Brain microvascular endothelial cell (primary cell): ENCODE measurements around the gene GCN1.

Experiments used
- DNase-seq: peaks from one replicate; pipeline ENCODE4 v3.0.0-alpha.2; 2020
- H3K27ac ChIP-seq: fragments of 250-450 bp; sonication (Bioruptor Pico); 2 replicates; pipeline ENCODE4 v1.5.1; 2020; ENCODE audit warnings: mild to moderate bottlenecking, moderate library complexity
- H3K27me3 ChIP-seq: fragments of 250-450 bp; sonication (Bioruptor Pico); replicated peaks from 2 replicates; pipeline ENCODE4 v1.5.1; 2020; ENCODE audit warnings: mild to moderate bottlenecking
- H3K36me3 ChIP-seq: fragments of 250-450 bp; sonication (Bioruptor Pico); replicated peaks from 2 replicates; pipeline ENCODE4 v1.5.1; 2020; ENCODE audit warnings: mild to moderate bottlenecking
- H3K4me3 ChIP-seq: 2 replicates; pipeline ENCODE4 v1.5.1; 2011; ENCODE audit warnings: low read depth, mild to moderate bottlenecking, control low read depth, low read length, moderate library complexity
- in situ Hi-C: cut with HindIII; loops from 2 replicates; pipeline ENCODE4 v1.10.0; 2017; ENCODE audit warnings: low sequenced_read_pairs, low pct_ligation_motif_present
- TF ChIP-seq, protein P1 (sequence below): IDR thresholded peaks from 2 replicates; pipeline ENCODE4 v1.5.1; 2011; ENCODE audit warnings: low read depth, mild to moderate bottlenecking, moderate library complexity, low read length, control low read depth, inconsistent platforms; ENCODE audit errors: missing control alignments

GCN1 gene

DNA sequence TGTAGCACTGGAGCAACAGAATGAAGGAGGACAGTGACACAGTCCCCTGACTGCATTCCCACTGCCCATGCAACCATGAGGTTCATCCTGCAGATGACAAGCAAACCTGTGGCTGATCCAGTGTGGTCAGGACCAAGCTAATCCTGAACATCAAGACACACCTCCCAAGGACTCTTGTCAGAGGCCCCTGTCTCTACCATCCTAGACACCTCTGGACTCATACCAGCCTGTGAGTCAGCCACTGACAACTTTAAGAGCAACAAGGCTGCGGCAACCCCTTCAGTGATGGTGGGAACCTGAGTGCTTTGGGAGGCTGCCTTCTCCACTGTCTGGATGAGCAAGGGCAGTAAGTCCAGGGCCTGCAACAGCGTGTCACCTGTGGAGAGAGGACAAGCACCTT, 24.6 kb downstream of the GCN1 start:
- no peak for DNase-seq
- no peak overlapping the region for H3K27ac ChIP-seq
- in situ Hi-C loops = loop anchor here (5.0 kb wide), 1 partner anchor 33 kb away; no protein-coding TSS in a partner anchor
- no peaks in the 10 kb centered on the region for H3K27me3 ChIP-seq
- H3K36me3 ChIP-seq = peaks cover 85% of the 10 kb centered on the region
- H3K4me3 ChIP-seq = no peak overlapping the region
- TF ChIP-seq, protein P1, sequence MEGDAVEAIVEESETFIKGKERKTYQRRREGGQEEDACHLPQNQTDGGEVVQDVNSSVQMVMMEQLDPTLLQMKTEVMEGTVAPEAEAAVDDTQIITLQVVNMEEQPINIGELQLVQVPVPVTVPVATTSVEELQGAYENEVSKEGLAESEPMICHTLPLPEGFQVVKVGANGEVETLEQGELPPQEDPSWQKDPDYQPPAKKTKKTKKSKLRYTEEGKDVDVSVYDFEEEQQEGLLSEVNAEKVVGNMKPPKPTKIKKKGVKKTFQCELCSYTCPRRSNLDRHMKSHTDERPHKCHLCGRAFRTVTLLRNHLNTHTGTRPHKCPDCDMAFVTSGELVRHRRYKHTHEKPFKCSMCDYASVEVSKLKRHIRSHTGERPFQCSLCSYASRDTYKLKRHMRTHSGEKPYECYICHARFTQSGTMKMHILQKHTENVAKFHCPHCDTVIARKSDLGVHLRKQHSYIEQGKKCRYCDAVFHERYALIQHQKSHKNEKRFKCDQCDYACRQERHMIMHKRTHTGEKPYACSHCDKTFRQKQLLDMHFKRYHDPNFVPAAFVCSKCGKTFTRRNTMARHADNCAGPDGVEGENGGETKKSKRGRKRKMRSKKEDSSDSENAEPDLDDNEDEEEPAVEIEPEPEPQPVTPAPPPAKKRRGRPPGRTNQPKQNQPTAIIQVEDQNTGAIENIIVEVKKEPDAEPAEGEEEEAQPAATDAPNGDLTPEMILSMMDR = no peak

DNA sequence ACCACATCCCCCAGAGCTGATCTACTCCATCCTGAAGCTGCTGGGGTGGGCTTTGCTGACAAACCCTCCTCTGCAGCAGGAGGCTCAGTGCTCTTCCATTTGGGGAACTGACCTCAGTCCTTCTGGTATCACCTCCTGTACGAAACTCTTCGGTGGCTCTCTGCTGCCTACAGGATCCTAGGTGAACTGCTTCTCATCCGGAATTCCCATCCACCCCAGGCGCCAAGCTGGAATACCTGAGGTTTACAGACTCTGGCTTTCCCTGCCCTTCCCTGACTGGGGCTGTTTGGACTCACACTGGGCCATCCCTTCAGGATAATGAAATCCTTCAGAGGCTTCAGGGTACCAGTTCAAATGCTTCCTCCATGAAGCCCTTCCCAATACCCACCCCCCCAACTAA, 26.2 kb downstream of the GCN1 start:
- DNase-seq = no peak
- Histone ChIP-seq H3K36me3 (peaks cover 83% of the 10 kb centered on the region), H3K27ac (no peak overlapping the region), H3K27me3 (no peaks in the 10 kb centered on the region), H3K4me3 (no peak overlapping the region)
- TF ChIP-seq, protein P1 = no peak
- in situ Hi-C loops = no loop called here

DNA sequence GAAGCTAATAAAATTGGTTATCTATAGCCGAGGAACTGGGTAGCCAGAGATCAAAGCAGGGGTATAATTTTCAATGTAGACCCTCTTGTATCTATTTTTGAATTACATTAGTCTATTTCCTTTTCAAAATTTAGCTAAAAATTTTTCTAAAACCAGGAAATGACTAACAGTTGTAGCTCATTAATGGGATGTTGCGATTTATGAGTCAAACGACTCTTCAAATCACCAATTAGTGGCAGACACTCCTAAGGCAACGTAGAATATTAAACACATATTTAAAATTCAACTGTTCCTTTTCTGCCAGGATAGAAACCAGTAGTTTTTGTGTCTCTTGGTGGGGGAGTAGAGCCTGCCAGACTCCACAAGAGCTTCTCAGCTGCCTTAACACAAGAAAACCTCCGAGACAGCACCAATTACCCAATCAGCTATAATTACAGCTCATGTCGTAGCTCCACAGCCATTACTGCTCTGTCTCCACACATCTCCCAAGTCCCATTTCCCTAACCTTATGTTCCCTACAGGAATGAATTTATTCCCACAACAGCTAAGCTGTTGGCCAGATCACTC, 26.9 kb downstream of the GCN1 start:
- H3K36me3 ChIP-seq = peaks cover 85% of the 10 kb centered on the region
- in situ Hi-C loops = no loop called here
- H3K27me3 ChIP-seq = no peaks in the 10 kb centered on the region
- no peak overlapping the region for H3K4me3 ChIP-seq
- TF ChIP-seq, protein P1 = no peak
- no peak for DNase-seq
- H3K27ac ChIP-seq = no peak overlapping the region

DNA sequence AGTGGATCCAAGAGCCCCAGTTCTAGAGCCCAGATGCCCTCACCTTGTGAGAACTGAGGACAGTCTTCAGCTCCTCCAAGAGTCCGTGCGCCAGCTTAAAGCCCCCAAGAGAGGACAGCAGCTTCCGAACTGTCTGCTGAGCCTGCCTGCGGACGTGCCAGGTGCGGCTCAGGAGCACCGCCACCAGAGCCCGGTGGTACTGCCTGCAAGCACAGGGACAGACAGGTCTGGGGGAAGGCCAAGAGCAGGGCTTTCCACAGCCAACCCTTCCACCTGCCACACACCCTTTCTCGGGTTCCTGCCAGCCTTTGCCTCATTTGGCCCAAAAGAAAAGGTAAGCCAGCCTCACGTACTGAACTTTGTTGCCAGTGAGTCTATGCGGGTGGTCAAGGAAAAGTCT, 30.2 kb downstream of the GCN1 start:
- Histone ChIP-seq H3K4me3 (no peak overlapping the region), H3K27ac (no peak overlapping the region), H3K36me3 (peaks cover 84% of the 10 kb centered on the region), H3K27me3 (no peaks in the 10 kb centered on the region)
- TF ChIP-seq, protein P1 = no peak
- in situ Hi-C loops = no loop called here
- DNase-seq = no peak

DNA sequence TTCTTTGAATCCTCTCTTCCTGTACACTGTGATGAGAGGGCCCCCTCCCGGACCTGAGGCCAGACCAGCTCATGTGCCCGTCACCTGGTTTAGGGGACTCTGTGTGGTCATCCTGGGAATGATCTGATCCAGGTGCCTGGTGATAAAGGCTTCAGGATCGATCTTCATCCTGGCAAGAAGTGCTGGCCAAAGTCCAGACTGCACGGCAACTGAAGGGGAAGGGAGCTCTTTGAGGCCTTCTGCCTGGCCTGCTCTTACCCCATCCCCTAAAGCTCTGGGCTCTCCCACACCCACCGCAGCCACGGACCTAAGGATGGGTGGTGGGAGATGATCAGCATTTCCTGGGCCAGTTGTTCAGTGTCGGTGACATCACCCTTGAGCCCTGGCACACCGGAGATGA, 31.8 kb downstream of the GCN1 start:
- Histone ChIP-seq H3K36me3 (peaks cover 87% of the 10 kb centered on the region), H3K27ac (no peak overlapping the region), H3K4me3 (no peak overlapping the region), H3K27me3 (no peaks in the 10 kb centered on the region)
- TF ChIP-seq, protein P1 = no peak
- in situ Hi-C loops = no loop called here
- DNase-seq = no peak

DNA sequence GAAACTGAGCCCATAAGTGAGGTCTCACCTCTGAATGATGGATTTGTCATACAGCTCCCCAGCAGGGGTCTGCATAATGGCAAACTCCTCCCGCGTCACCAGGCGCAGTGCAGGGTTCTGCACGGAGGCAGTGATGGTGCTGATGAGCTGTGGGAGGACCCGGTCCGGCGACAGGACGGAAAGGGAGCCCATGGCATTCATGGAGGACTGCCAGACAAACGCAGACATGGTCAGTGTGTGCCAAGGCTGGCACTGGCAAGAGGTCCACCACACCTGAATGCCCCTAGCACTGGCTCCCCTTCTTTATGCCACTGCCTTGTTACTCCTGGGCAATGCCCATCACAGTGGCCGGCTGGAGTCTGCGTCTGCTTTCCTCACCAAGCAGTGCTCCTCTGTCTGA, 32.7 kb downstream of the GCN1 start:
- peaks cover 90% of the 10 kb centered on the region for H3K36me3 ChIP-seq
- no peak overlapping the region for H3K4me3 ChIP-seq
- H3K27me3 ChIP-seq = no peaks in the 10 kb centered on the region
- in situ Hi-C loops = no loop called here
- DNase-seq = no peak
- TF ChIP-seq, protein P1 = no peak
- no peak overlapping the region for H3K27ac ChIP-seq
